HepG2 (cell line): Measurements from ENCODE around the gene CSTF1. TPM values are rescaled to one million over a fixed set of nuclear protein-coding genes. Genes with fewer than 3 reads are reported as not detected.
A peak's percentile ranks its signal among the peaks of the same experiment; 100 is the strongest.

Source experiments
- CREB1 ChIP-seq, 2 experiments: fragments of 450-650 bp in 1 of 2; IDR thresholded peaks; 2 replicates each; pipeline ENCODE4 v1.6.1; 2016 to 2017; ENCODE audit warnings: control low read depth in 1 of 2, mild to moderate bottlenecking in 1 of 2, missing compliant biosample characterization in 1 of 2, missing genetic modification characterization in 1 of 2
- CREM ChIP-seq, 2 experiments: sonication (generic) in 1 of 2; formaldehyde crosslinking in 1 of 2; IDR thresholded peaks; 2 replicates each; pipeline versions ENCODE4 v1.4.0 to v1.6.1; 2016 to 2020; ENCODE audit warnings: antibody characterized with exemption in 1 of 2, mild to moderate bottlenecking in 1 of 2, missing genetic modification reagents in 1 of 2
- HDAC1 ChIP-seq: sonication (generic); formaldehyde crosslinking; IDR thresholded peaks from 2 replicates; pipeline ENCODE4 v1.5.1; 2020; ENCODE audit warnings: mild to moderate bottlenecking, missing genetic modification reagents
- KLF16 ChIP-seq, 2 experiments: sonication (generic) in 1 of 2; formaldehyde crosslinking in 1 of 2; IDR thresholded peaks; 2 replicates each; pipeline versions ENCODE4 v1.6.1 to v1.8.0; 2016 to 2023; ENCODE audit warnings: missing genetic modification reagents in 2 of 2, missing compliant biosample characterization in 1 of 2
- LRRFIP1 ChIP-seq: sonication (generic); formaldehyde crosslinking; conservative IDR thresholded peaks from 2 replicates; pipeline ENCODE4 v1.4.0; 2020; ENCODE audit warnings: missing genetic modification reagents
- PRDM15 ChIP-seq: sonication (generic); formaldehyde crosslinking; IDR thresholded peaks from 2 replicates; pipeline ENCODE4 v1.4.0; 2020; ENCODE audit warnings: missing genetic modification reagents
- SRSF1 ChIP-seq: fragments of 200-400 bp; formaldehyde crosslinking; optimal IDR thresholded peaks from 2 replicates; pipeline ENCODE3; 2017; ENCODE audit warnings: mild to moderate bottlenecking, low read depth, low read length, moderate library complexity
- SRY ChIP-seq: sonication (generic); formaldehyde crosslinking; IDR thresholded peaks from 2 replicates; pipeline ENCODE4 v1.8.0; 2022; ENCODE audit warnings: mild to moderate bottlenecking, missing genetic modification reagents
- ZHX2 ChIP-seq, 2 experiments: sonication (generic) in 1 of 2; formaldehyde crosslinking in 1 of 2; IDR thresholded peaks; 2 replicates each; pipeline versions ENCODE4 v1.6.1 to v1.9.0; 2014 to 2022; ENCODE audit warnings: antibody characterized with exemption in 1 of 2, borderline replicate concordance in 1 of 2, inconsistent platforms in 1 of 2, low read depth in 1 of 2, missing genetic modification reagents in 1 of 2
- ZMAT5 ChIP-seq: sonication (generic); formaldehyde crosslinking; IDR thresholded peaks from 2 replicates; pipeline ENCODE4 v1.5.0; 2020; ENCODE audit warnings: mild to moderate bottlenecking, low read depth, missing genetic modification reagents, borderline replicate concordance
- ZNF619 ChIP-seq: sonication (generic); formaldehyde crosslinking; IDR thresholded peaks from 2 replicates; pipeline ENCODE4 v1.4.0; 2020; ENCODE audit warnings: mild to moderate bottlenecking, missing genetic modification reagents
- ZNF670 ChIP-seq: sonication (generic); formaldehyde crosslinking; IDR thresholded peaks from 2 replicates; pipeline ENCODE4 v1.8.0; 2022; ENCODE audit warnings: mild to moderate bottlenecking, missing genetic modification reagents, borderline replicate concordance
- ZSCAN5A ChIP-seq: sonication (generic); formaldehyde crosslinking; IDR thresholded peaks from 2 replicates; pipeline ENCODE4 v1.8.0; 2022; ENCODE audit warnings: mild to moderate bottlenecking, missing genetic modification reagents, borderline replicate concordance
- polyA plus RNA-seq, 8 experiments: library from polyadenylated mRNA; depleted of rRNA in 3 of 8; stranded (reverse) in 7 of 8; unstranded in 1 of 8; fragments of >200 nt; fragmentation: Illumina TruSeq in 4 of 8; extraction: Trizol in 4 of 8; gene quantifications; 2 replicates each; pipeline versions ENCODE4 v1.2.1 to v1.2.3, GENCODE V29; 2011 to 2016; ENCODE audit warnings: low read depth in 4 of 8, missing spikeins in 1 of 8, mixed read lengths in 1 of 8; ENCODE audit not compliant: insufficient read depth in 1 of 8
- total RNA-seq, 5 experiments: library from RNA; depleted of rRNA; stranded (reverse); fragments of >200 nt; fragmentation: Illumina TruSeq; extraction: Trizol; gene quantifications; 2 replicates each; pipeline ENCODE4 v1.2.3, GENCODE V29; 2016; ENCODE audit warnings: low read depth in 1 of 5

Gene CSTF1
- total and polyA plus RNA-seq, 2 of the 13 experiments (the other 11 are each of a cell fraction or from before 2014, with no cell fraction given), result 70.9 to 100 TPM

GRCh38 chr20:56392881-56393482, 537 bp downstream of the CSTF1 start (continued):
- TF ChIP-seq PRDM15, result no peak
- no peak for TF ChIP-seq CREB1 (IDR thresholded peaks at IDR 0.05)
- TF ChIP-seq CREB1 (CRISPR knock-in tag; IDR thresholded peaks at IDR 0.05), result no peak
- 0 out of 2 replicates have a peak, but pooled peaks have one; percentile 7 for TF ChIP-seq LRRFIP1
- TF ChIP-seq KLF16 (CRISPR knock-in tag; IDR thresholded peaks at IDR 0.05), result no peak; a peak in 1 of 4 replicates
- no peak for TF ChIP-seq ZHX2 (IDR thresholded peaks at IDR 0.05; ENCODE audit: low read depth)
- no peak for TF ChIP-seq ZHX2 (CRISPR knock-in tag; IDR thresholded peaks at IDR 0.05; ENCODE audit: borderline replicate concordance)
- peak; percentile 4; the same call in 1 of the 2 replicates for TF ChIP-seq SRY (CRISPR knock-in tag)
- TF ChIP-seq SRSF1, result no peak
- no peak for TF ChIP-seq ZSCAN5A (CRISPR knock-in tag)
- no peak for TF ChIP-seq ZNF670
- no peak for TF ChIP-seq ZNF619 (CRISPR knock-in tag)
- TF ChIP-seq HDAC1 (CRISPR knock-in tag), result no peak
- TF ChIP-seq ZMAT5 (CRISPR knock-in tag), result no peak
- no peak for TF ChIP-seq CREM (IDR thresholded peaks at IDR 0.05)
- no peak for TF ChIP-seq CREM (CRISPR knock-in tag; IDR thresholded peaks at IDR 0.05)
